ENCODE results near the gene PTH2. TPM values are rescaled to one million over a fixed set of nuclear protein-coding genes. Genes with fewer than 3 reads are reported as not detected.

PTH2 gene
- total RNA-seq, 4 donors from 2014 or later: not detected

Other genes with a start within 250 kb of the PTH2 start
- gene SLC6A16, start 98.2 kb downstream of the PTH2 start, total RNA-seq: 1 to 10 TPM; 2.6 to 4.6 (median 3.4) TPM
- gene CD37, start 88.0 kb downstream of the PTH2 start, total RNA-seq: 10 to 100 TPM in 3 of 4 donors, 1 to 10 TPM in 1; 9.8 to 18.6 (median 15.8) TPM
- 10 to 100 TPM; 17.8 to 39.0 (median 21.4) TPM for gene TEAD2, start 61.0 kb downstream of the PTH2 start, total RNA-seq
- gene DKKL1, start 59.6 kb downstream of the PTH2 start, total RNA-seq: not detected
- not detected for gene KASH5, start 35.2 kb downstream of the PTH2 start, total RNA-seq
- gene GFY, start 1.9 kb upstream of the PTH2 start, total RNA-seq: not detected
- gene SLC17A7, start 18.1 kb upstream of the PTH2 start, total RNA-seq: 1 to 10 TPM; 2.4 to 7.1 (median 6.2) TPM
- gene PIH1D1, start 28.4 kb upstream of the PTH2 start, total RNA-seq: 100 to 1,000 TPM in 3 of 4 donors, 10 to 100 TPM in 1; 85.0 to 128 (median 110) TPM
- gene ALDH16A1, start 29.8 kb upstream of the PTH2 start, total RNA-seq: 10 to 100 TPM; 33.9 to 70.5 (median 63.5) TPM
- 10 to 100 TPM in 2 of 4 donors, 1 to 10 TPM in 2; 3.6 to 13.8 (median 8.4) TPM for gene FLT3LG, start 50.8 kb upstream of the PTH2 start, total RNA-seq
- 1,000 to 10,000 TPM; 3,111 to 3,948 (median 3,333) TPM for gene RPL13A, start 64.2 kb upstream of the PTH2 start, total RNA-seq
- 1,000 to 10,000 TPM; 3,554 to 5,283 (median 4,154) TPM for gene RPS11, start 73.0 kb upstream of the PTH2 start, total RNA-seq
- 100 to 1,000 TPM; 231 to 410 (median 298) TPM for gene FCGRT, start 89.2 kb upstream of the PTH2 start, total RNA-seq
- 100 to 1,000 TPM in 1 of 4 donors, 10 to 100 TPM in 3; 37.9 to 162 (median 49.9) TPM for gene RCN3, start 104.6 kb upstream of the PTH2 start, total RNA-seq
- gene NOSIP, start 157.1 kb upstream of the PTH2 start, total RNA-seq: 10 to 100 TPM; 43.0 to 83.1 (median 71.9) TPM
- gene PRRG2, start 157.9 kb upstream of the PTH2 start, total RNA-seq: under 1 TPM in 3 of 4 donors, not detected in 1; 0.42 to 0.78 (median 0.44) TPM
- 10 to 100 TPM; 11.6 to 32.7 (median 18.1) TPM for gene PRR12, start 167.7 kb upstream of the PTH2 start, total RNA-seq
- 100 to 1,000 TPM in 3 of 4 donors, 10 to 100 TPM in 1; 81.6 to 190 (median 162) TPM for gene RRAS, start 216.7 kb upstream of the PTH2 start, total RNA-seq
- gene SCAF1, start 218.8 kb upstream of the PTH2 start, total RNA-seq: 10 to 100 TPM; 20.1 to 53.7 (median 31.1) TPM
- gene IRF3, start 242.4 kb upstream of the PTH2 start, total RNA-seq: 10 to 100 TPM; 41.4 to 85.2 (median 72.4) TPM
- gene BCL2L12, start 242.5 kb upstream of the PTH2 start, total RNA-seq: 1 to 10 TPM; 4.7 to 6.8 (median 5.8) TPM